Skin epidermis (tissue), 12 donors: Measurements from ENCODE around the gene ELMOD1.
"Not testable (repeated sequence)": the region's sequence is repeated elsewhere in the genome, so short reads cannot be mapped to it uniquely, and the experiment has no call there.

ENCODE experiments used
- H3K27ac ChIP-seq, 21 experiments: fragments of 200-600 bp; sonication (generic) in 11 of 21; one replicate each; pipeline ENCODE4 v1.5.0; 2020; ENCODE audit warnings: mild to moderate bottlenecking in 3 of 21, inconsistent platforms in 2 of 21, moderate library complexity in 2 of 21
- H3K4me3 ChIP-seq, 7 experiments: fragments of 200-600 bp; sonication (generic) in 2 of 7; one replicate each; pipeline ENCODE4 v1.5.0; 2020; ENCODE audit warnings: inconsistent platforms in 2 of 7, mild to moderate bottlenecking in 2 of 7, moderate library complexity in 1 of 7

Gene ELMOD1

DNA sequence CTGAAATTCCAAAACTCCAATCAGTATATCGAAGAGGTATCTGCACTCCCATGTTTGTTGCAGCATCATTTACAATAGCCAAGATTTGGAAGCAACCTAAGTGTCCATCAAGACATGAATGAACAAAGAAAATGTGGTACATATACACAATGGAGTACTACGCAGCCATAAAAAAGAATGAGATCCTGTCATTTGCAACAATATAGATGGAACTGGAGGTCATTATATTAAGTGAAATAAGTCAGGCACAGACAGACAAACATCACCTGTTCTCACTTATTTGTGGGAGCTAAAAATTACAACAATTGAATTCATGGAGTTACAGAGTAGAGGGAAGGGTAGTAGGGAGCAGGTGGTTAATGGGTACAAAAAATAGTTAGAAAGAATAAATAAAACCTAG lies 11.8 kb upstream of the ELMOD1 start:
- not testable (repeated sequence) for H3K4me3 ChIP-seq, H3K27ac ChIP-seq

DNA sequence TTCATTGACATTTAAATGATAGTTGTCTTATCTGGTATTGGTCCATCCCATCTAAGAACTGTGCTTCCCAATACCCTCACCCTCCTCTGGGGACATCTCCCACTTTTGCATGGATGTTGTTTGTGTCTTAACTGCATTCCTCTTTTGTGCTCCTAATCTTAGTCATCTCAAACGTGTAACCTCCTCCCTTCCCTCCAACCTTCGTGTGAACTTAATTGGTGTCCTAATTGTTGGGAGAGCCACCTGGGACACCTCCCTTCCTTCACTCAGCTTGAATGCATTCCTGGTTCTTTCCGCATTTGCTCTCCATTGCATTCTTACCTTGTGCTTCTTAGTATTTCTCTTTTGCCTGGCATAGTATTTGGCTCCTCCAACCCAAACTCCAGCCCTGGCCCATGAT lies 9.8 kb upstream of the ELMOD1 start:
- no peak overlapping the region for H3K4me3 ChIP-seq

DNA sequence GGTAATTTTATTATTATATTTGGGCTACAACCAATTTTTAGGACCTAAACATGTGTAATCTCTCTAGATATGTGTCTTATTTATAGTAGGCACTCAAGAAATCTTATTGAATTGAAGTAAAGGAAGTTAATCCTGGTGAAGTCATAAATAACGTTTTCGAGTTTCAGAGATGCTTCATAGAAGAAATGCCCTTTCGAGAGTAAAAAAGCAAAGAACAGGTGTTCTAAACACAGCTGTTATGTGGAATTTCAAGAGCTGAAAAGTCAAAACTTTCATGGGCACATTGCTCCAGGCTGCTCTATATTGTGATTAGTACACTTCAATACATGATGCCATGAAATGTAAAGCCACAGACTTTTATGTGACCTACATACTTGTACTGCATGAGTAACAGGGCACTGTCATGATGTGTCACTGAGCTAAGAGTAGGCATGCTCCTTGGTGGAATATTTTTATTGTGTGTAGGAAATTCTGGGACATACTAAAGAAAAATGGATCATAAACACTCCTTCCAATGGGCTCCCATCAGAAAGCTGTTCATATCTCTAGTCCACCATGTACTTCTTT lies 7.2 kb upstream of the ELMOD1 start:
- H3K27ac ChIP-seq = no peak overlapping the region

More for the DNA sequence above, 9.8 kb upstream of the ELMOD1 start:
- H3K27ac ChIP-seq = no peak overlapping the region

GRCh38 chr11:107587306-107587979 lies 3.5 kb upstream of the ELMOD1 start:
- Histone ChIP-seq H3K27ac (no peak overlapping the region), H3K4me3 (no peak overlapping the region)

More for the DNA sequence above, 7.2 kb upstream of the ELMOD1 start:
- no peak overlapping the region for H3K4me3 ChIP-seq

DNA sequence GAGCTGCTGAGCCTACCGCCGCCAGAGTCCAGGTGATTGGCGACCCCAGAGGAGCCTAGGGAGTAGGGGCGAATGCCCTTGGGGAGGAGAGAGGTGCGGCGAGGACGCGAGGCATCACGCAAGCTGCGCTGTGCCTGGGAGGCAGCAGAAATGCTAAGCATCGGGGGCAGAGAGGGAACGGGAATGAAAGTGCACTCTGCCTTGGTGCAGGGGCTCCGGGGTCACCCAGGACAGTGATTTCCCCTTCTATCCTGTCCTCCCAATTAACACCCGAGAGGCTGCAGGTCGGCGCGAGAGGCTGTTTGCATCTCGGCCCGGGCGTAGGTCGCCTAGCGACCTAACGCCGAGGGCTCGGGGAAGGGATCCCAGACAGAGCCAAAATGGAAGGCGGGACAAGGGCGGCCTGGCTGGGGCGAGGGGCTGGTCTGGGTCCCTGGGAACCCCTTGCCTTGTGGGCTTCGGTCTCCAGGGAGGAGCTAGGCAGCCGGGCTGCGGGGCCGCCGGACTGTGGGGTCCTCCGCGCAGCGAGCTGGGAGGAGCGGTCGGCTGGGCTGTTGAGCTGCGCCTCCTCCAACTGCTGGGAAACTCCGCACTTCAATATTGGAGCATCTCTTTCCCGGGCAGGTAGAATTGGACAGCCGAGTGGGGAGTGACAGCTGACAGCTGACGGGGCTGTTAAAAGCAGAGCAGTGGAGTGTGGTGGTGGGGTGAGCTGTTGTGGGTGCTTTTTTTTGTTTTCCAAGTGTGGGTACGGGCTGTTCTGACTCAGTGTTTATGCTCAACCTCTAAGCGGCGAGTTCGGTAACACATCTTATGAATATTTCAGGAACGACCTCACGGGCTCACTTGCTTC lies 657 bp downstream of the ELMOD1 start:
- Histone ChIP-seq H3K27ac (peak overlapping the region in 5 of 21 experiments; percentile 3 to 52 (median 30)), H3K4me3 (peak overlapping the region; percentile 37 to 55 (median 42))

GRCh38 chr11:107592231-107592590 lies 1.3 kb downstream of the ELMOD1 start:
- peak overlapping the region in 2 of 7 experiments; percentile 42 to 51 for H3K4me3 ChIP-seq
- no peak overlapping the region for H3K27ac ChIP-seq

DNA sequence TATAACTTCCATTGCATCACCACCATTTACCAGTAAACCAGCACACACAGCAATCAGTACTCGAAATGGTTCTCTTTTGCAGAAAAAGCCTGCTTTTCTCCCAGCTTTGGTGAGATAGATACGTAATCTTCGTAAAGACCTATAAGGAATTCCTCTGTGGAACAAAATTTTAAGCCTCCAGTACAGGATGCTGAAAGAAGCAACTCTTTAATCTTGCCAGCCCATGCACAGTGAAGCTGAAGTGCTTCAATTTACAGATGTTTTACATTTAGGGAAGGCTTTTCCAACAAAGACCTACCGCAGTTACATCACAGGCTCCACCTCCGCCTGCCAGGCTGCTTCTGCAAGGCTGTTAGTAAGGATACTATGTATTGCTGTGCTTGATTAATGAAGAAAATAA lies 1.9 kb downstream of the ELMOD1 start:
- Histone ChIP-seq H3K4me3 (no peak overlapping the region), H3K27ac (no peak overlapping the region)

DNA sequence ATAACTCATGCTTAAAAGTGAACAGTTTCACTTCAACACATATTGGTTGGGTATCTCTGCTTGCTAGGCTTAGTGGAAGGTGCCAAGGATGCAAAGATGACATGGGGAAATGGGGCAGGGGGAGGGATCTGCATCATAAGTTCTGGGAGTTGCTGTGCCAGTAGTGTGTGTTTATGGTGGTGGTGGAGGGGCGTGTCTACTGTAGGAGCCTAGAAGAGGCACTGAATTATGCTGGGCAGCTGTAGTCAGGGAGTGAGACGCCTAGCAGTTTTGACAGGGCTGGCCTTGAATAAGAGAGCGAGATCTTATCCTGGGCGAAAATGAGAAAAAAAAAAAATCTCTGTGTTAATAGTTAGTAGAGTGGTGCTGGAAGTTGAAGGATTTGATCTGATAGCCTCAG lies 3.0 kb downstream of the ELMOD1 start:
- Histone ChIP-seq H3K4me3 (no peak overlapping the region), H3K27ac (no peak overlapping the region)

GRCh38 chr11:107594736-107595135 lies 3.8 kb downstream of the ELMOD1 start:
- Histone ChIP-seq H3K4me3 (no peak overlapping the region), H3K27ac (no peak overlapping the region)

GRCh38 chr11:107598225-107599139 lies 7.5 kb downstream of the ELMOD1 start:
- Histone ChIP-seq H3K27ac (no peak overlapping the region), H3K4me3 (no peak overlapping the region)

- no peak overlapping the region for H3K27ac ChIP-seq
- H3K4me3 ChIP-seq = no peak overlapping the region
Measured at GRCh38 chr11:107605061-107606006, 14.4 kb downstream of the ELMOD1 start.

DNA sequence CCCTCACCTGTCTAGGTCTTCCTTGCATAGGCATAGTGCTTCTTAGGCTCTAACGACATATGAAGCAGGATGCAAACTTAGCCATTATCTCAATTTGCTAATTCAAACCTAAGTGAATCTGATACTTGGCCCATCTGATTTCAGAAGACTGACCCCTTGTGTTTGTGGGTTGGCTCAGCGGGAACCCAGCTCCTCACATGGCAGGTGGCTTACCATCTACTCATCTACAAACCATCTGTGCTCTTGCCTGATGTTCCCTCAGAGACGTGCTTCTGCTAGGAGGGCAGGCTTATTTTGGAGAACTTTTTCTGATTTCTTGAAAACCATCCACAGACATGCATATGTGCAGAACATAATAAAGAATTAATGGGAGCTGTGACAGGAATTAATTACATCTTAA lies 15.2 kb downstream of the ELMOD1 start:
- no peak overlapping the region for H3K4me3 ChIP-seq
- no peak overlapping the region for H3K27ac ChIP-seq

DNA sequence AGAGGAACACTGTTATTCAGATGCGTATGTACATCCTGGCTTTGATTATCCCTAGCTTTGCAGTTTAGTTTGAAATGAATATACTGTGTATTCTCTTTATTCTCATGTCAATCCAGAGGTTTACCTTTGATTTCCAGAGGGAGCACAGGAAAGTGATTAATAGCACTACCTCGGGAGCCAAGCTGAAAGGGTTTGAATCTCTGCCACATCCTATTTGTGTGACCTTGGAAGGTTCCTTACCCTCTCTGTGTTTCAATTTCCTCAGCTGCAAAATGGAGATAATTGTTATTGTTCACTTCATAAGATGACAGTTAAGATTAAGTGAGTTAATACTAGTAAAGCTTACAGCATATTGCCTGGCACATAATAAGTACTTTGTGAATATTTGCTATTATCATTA lies 17.9 kb downstream of the ELMOD1 start:
- Histone ChIP-seq H3K27ac (no peak overlapping the region), H3K4me3 (no peak overlapping the region)

DNA sequence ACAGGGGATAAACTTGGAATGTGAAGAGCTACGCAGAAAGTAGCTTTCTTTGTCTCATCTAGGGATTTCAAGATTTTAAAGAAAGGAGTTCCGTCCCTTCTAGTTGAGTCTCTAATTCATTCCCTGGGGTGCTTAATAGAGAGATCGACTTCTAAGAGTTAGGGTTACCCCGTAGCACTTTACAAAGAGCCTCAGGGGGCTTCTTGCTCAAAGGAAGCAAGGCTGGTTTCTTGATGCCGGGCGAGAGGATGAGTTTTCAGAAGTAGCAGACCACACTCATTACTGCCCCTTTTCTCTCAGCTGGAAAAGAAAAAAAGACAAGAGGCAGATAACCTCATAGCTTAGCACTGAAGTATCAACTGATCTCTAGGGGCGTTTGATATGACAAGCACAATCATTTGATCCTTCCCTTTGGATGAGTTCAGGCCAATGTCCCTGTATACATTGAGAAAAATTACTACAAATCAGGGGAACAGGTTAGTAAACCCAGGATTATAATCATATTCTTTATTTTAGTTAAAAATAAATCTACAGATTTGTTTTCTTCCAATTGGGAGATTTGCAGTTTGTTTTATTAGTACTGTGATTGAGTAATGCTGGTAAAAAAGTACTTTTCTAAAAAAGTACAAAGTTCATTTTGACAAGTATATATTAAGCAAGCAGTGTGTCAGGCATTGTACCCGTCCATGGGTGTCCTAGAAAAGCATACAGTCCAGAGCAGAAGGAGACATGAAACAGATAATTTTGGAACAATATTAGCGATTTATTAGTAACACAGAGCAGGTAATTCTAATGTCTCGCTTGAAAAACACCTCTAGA lies 18.7 kb downstream of the ELMOD1 start:
- H3K4me3 ChIP-seq = no peak overlapping the region
- H3K27ac ChIP-seq = no peak overlapping the region

GRCh38 chr11:107612445-107612844 lies 21.5 kb downstream of the ELMOD1 start:
- Histone ChIP-seq H3K27ac (no peak overlapping the region), H3K4me3 (no peak overlapping the region)

DNA sequence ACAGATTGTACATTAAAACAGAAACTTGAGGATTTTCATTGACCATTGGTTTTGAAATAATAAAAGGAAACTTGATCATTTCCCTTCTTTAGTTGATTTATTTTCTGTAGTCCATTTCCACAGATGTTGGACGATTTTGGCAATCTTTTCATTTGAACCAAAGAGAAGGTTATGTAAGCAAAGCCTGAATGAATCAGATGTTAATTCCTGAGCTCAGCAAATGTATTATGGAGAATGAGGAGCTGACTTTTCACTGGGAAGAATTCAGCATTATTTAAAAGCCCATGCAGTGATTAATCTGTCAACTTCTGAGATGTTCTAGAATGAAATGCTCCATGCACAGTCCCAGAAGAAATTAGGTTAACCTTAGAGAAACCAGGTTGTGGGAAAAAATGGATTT lies 29.0 kb downstream of the ELMOD1 start:
- Histone ChIP-seq H3K4me3 (no peak overlapping the region), H3K27ac (no peak overlapping the region)

GRCh38 chr11:107621081-107621480 lies 30.1 kb downstream of the ELMOD1 start:
- Histone ChIP-seq H3K27ac (no peak overlapping the region), H3K4me3 (no peak overlapping the region)

DNA sequence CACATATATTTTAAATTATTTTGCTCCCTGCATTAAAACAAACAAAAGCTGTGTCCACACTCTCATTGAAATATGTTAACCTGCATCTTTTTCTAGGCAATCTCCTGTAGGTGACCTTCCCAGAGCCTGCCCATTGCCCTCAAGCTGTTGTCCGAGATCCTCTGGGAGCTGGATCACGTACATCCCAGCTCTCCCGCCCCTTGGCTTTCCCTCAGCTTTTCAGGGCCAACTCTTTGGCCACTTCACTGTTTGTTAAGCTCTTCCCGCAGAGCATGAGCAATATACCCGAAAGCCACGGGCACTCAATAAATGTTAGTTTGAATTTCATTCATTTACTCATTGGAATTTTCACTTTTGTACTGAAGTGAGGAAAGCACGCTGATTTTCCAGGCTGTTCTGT lies 32.2 kb downstream of the ELMOD1 start:
- Histone ChIP-seq H3K4me3 (no peak overlapping the region), H3K27ac (no peak overlapping the region)
